HepG2 (cell line): ENCODE results near the gene TBC1D22A. TPM values are rescaled to one million over a fixed set of nuclear protein-coding genes. Genes with fewer than 3 reads are reported as not detected.

Experiments
- ATAC-seq: fragments of 200-7000 bp; cut with Tn5 transposase; 3 replicates; pipeline ENCODE4 v1.9.1; 2020; ENCODE audit warnings: mild to moderate bottlenecking, moderate library complexity
- BruUV-seq: library from RNA; stranded (reverse); fragments of 400-500 nt; replicated peaks from 2 replicates; lab custom pipeline; 2021; lab: Mats Ljungman, UMichigan
- CTCF ChIA-PET: fragments of 300-600 bp; formaldehyde crosslinking; extraction: SDS; loops from one replicate; lab custom pipeline; 2021; ENCODE audit warnings: low total read pairs, inconsistent platforms, low intra/inter-chr PET ratio; lab: Yijun Ruan, JAX
- POLR2A ChIA-PET: fragments of 350-600 bp; sonication (Branson Sonifier 250); formaldehyde crosslinking; loops from one replicate; lab custom pipeline; 2020; ENCODE audit warnings: antibody characterized with exemption, inconsistent platforms; lab: Yijun Ruan, JAX
- DNase-seq: peaks from one replicate; pipeline ENCODE4 v3.0.0-alpha.2; 2015; ENCODE audit warnings: low spot score
- FAIRE-seq: peaks from 3 replicates; lab custom pipeline; 2011; peaks lifted over from hg19 to GRCh38; lab: Jason Lieb, UNC
- H2AFZ ChIP-seq: one replicate; pipeline ENCODE4 v1.6.1; 2011; ENCODE audit warnings: low read length, inconsistent platforms
- H3K27ac ChIP-seq: fragments of 300-600 bp; 3 replicates; pipeline ENCODE4 v1.8.0; 2011; ENCODE audit warnings: mixed run types, mild to moderate bottlenecking, mixed read lengths, low read length, inconsistent platforms; ENCODE audit not compliant: insufficient read depth; ENCODE audit errors: extremely low read length
- H3K27me3 ChIP-seq, 2 experiments: fragments of 200-600 bp in 1 of 2; 2 replicates in 1 of 2; 3 replicates in 1 of 2; pipeline versions ENCODE4 v1.6.0 to v1.8.0; 2011; ENCODE audit warnings: low read length in 2 of 2, mild to moderate bottlenecking in 2 of 2, moderate library complexity in 2 of 2, inconsistent platforms in 1 of 2; ENCODE audit not compliant: insufficient read depth in 2 of 2, control insufficient read depth in 1 of 2
- H3K36me3 ChIP-seq, 2 experiments: fragments of 200-600 bp in 1 of 2; replicated peaks in 1 of 2; 2 replicates in 1 of 2; 3 replicates in 1 of 2; pipeline versions ENCODE4 v1.5.1 to v1.8.0; 2011; ENCODE audit warnings: low read length in 2 of 2, inconsistent platforms in 1 of 2; ENCODE audit not compliant: insufficient read depth in 2 of 2, control insufficient read depth in 1 of 2
- H3K4me1 ChIP-seq: 2 replicates; pipeline ENCODE4 v1.5.1; 2012; ENCODE audit warnings: low read length, inconsistent platforms; ENCODE audit not compliant: insufficient read depth
- H3K4me2 ChIP-seq: 2 replicates; pipeline ENCODE4 v1.6.0; 2011; ENCODE audit warnings: low read depth, low read length, inconsistent platforms
- H3K4me3 ChIP-seq, 3 experiments: fragments of 200-600 bp in 1 of 3; sonication (generic), shearing (Covaris generic) in 1 of 3; replicated peaks in 1 of 3; 2 replicates each; pipeline ENCODE4 v1.5.1; 2011 to 2016; ENCODE audit warnings: low read length in 3 of 3, inconsistent platforms in 2 of 3, low read depth in 2 of 3, mild to moderate bottlenecking in 2 of 3, control low read depth in 1 of 3, mixed read lengths in 1 of 3; ENCODE audit not compliant: insufficient read depth in 1 of 3
- H3K79me2 ChIP-seq: one replicate; pipeline ENCODE4 v1.6.1; 2011; ENCODE audit warnings: low read length, inconsistent platforms; ENCODE audit not compliant: insufficient read depth
- H3K9ac ChIP-seq: 2 replicates; pipeline ENCODE4 v1.6.0; 2011; ENCODE audit warnings: mild to moderate bottlenecking, low read depth, low read length, inconsistent platforms; ENCODE audit not compliant: insufficient read depth
- H3K9me3 ChIP-seq: 2 replicates; pipeline ENCODE4 v1.5.1; 2012; ENCODE audit warnings: mild to moderate bottlenecking, low read length
- H4K20me1 ChIP-seq: 2 replicates; pipeline ENCODE4 v1.6.0; 2011; ENCODE audit warnings: inconsistent platforms, mild to moderate bottlenecking, low read length, moderate library complexity; ENCODE audit not compliant: insufficient read depth
- KLF12 ChIP-seq: sonication (generic); formaldehyde crosslinking; IDR thresholded peaks from 2 replicates; pipeline ENCODE4 v1.4.0; 2020; ENCODE audit warnings: missing genetic modification reagents, borderline replicate concordance
- THAP7 ChIP-seq: sonication (generic); formaldehyde crosslinking; IDR thresholded peaks from 2 replicates; pipeline ENCODE4 v1.8.1; 2023; ENCODE audit warnings: mild to moderate bottlenecking, missing genetic modification reagents
- ZZZ3 ChIP-seq: sonication (generic); formaldehyde crosslinking; IDR thresholded peaks from 2 replicates; pipeline ENCODE4 v1.4.0; 2020; ENCODE audit warnings: missing genetic modification reagents, mild to moderate bottlenecking, borderline replicate concordance
- WGBS: methylation state at CpG from one replicate; pipeline ENCODE4 v1.1.6; 2017; ENCODE audit warnings: low lambda C conversion rate; 5-methylcytosine and 5-hydroxymethylcytosine counted together
- in situ Hi-C: cut with HindIII; loops from 2 replicates; pipeline ENCODE4 v1.10.0; 2017; ENCODE audit warnings: low pct_unique_long_range_greater_than_20kb; ENCODE audit not compliant: extremely low pct_ligation_motif_present
- intact Hi-C: fragments of 100-400 bp; cut with micrococcal nuclease; formaldehyde crosslinking; loops from one replicate; pipeline ENCODE4 v1.10.0; 2022; ENCODE audit not compliant: unreplicated experiment
- polyA plus RNA-seq, 8 experiments: library from polyadenylated mRNA; depleted of rRNA in 3 of 8; stranded (reverse) in 7 of 8; unstranded in 1 of 8; fragments of >200 nt; fragmentation: Illumina TruSeq in 4 of 8; extraction: Trizol in 4 of 8; gene quantifications; 2 replicates each; pipeline versions ENCODE4 v1.2.1 to v1.2.3, GENCODE V29; 2011 to 2016; ENCODE audit warnings: low read depth in 4 of 8, missing spikeins in 1 of 8, mixed read lengths in 1 of 8; ENCODE audit not compliant: insufficient read depth in 1 of 8
- total RNA-seq, 5 experiments: library from RNA; depleted of rRNA; stranded (reverse); fragments of >200 nt; fragmentation: Illumina TruSeq; extraction: Trizol; gene quantifications; 2 replicates each; pipeline ENCODE4 v1.2.3, GENCODE V29; 2016; ENCODE audit warnings: low read depth in 1 of 5

Gene TBC1D22A
- total and polyA plus RNA-seq, 2 of the 13 experiments (the other 11 are each of a cell fraction or from before 2014, with no cell fraction given), result 17.3 to 18.0 TPM

GRCh38 chr22:46797355-46797754 is 34.9 kb downstream of the TBC1D22A start:
- no peaks in the 10 kb centered on the region for H3K27me3 ChIP-seq
- H3K9ac ChIP-seq, result no peak overlapping the region
- H3K4me1 ChIP-seq, result peaks cover 44% of the 10 kb centered on the region
- H2AFZ ChIP-seq, result no peak overlapping the region
- 84% methylated on average over 13 of the region's 17 CpGs for WGBS
- peak; percentile 12 for DNase-seq
- BruUV-seq, result no TSS peak
- peaks cover 1% of the 10 kb centered on the region for H3K79me2 ChIP-seq
- TF ChIP-seq ZZZ3 (no peak), KLF12 (CRISPR knock-in tag) (no peak)
- no peak overlapping the region for H3K4me2 ChIP-seq
- no peaks in the 10 kb centered on the region for H4K20me1 ChIP-seq
- in situ Hi-C loops, result no loop called here
- intact Hi-C loops, result loop anchor here (5.0 kb wide), 1 partner anchor 140 kb away; no protein-coding TSS in a partner anchor
- ATAC-seq, result no peak
- no peaks in the 10 kb centered on the region for H3K9me3 ChIP-seq
- CTCF ChIA-PET, result interaction anchor here (1.7 kb wide), 1 partner anchor 39 kb away, joined by 5 read pairs; no protein-coding TSS in a partner anchor
- H3K27ac ChIP-seq, result peak overlapping the region; percentile 56
- POLR2A ChIA-PET, result no interaction called here
- no peak overlapping the region for H3K4me3 ChIP-seq
- FAIRE-seq, result no peak
- H3K36me3 ChIP-seq, result peaks cover 42 to 54% of the 10 kb centered on the region in 2 experiments

DNA sequence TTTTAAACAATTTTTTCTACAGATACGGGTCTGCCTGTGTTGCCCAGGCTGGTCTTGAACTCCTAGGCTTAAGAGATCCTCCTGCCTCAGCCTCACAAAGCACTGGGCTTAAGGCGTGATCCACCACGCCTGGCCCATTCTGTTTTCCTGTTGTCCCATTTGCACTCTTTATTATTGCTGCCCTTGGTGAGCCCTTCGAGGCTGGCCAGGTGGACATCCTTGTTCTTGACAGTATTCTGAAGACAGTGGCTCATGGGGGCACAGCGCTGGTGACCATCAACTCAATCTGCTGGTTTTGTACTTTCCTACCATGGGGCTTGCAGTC is 35.6 kb downstream of the TBC1D22A start:
- no peak for ATAC-seq
- Histone ChIP-seq H3K27me3 (no peaks in the 10 kb centered on the region), H3K4me3 (no peak overlapping the region), H2AFZ (no peak overlapping the region), H3K79me2 (peaks cover 1% of the 10 kb centered on the region), H4K20me1 (no peaks in the 10 kb centered on the region), H3K4me1 (peaks cover 51% of the 10 kb centered on the region), H3K27ac (peak overlapping the region; percentile 56), H3K9me3 (no peaks in the 10 kb centered on the region), H3K4me2 (no peak overlapping the region), H3K9ac (no peak overlapping the region), H3K36me3 (peaks cover 36 to 47% of the 10 kb centered on the region in 2 experiments)
- ChIA-PET POLR2A (interaction anchor here (0.9 to 1.5 kb wide), 9 partner anchors 18 to 235 kb away, joined by 3 to 25 read pairs (median 4); partner anchors contain the start of genes CERK and TBC1D22A), CTCF (interaction anchor here (1.4 to 1.7 kb wide), 2 partner anchors 29 to 39 kb away, joined by 5 to 7 read pairs; no protein-coding TSS in a partner anchor)
- BruUV-seq, result no TSS peak
- in situ Hi-C loops, result no loop called here
- TF ChIP-seq THAP7 (CRISPR knock-in tag), result no peak
- DNase-seq, result no peak
- intact Hi-C loops, result loop anchor here (2.0 to 5.0 kb wide), 3 partner anchors 23 to 139 kb away; no protein-coding TSS in a partner anchor
- WGBS, result 91% methylated on average over 5 of the region's 5 CpGs
- no peak for FAIRE-seq
